ENCODE measurements around the gene KRT20. TPM values are rescaled to one million over a fixed set of nuclear protein-coding genes. Genes with fewer than 3 reads are reported as not detected.
A peak's percentile ranks its signal among the peaks of the same experiment; 100 is the strongest.

The KRT20 gene
- total RNA-seq, 1 experiment from 2014 or later = 0.18 TPM

DNA sequence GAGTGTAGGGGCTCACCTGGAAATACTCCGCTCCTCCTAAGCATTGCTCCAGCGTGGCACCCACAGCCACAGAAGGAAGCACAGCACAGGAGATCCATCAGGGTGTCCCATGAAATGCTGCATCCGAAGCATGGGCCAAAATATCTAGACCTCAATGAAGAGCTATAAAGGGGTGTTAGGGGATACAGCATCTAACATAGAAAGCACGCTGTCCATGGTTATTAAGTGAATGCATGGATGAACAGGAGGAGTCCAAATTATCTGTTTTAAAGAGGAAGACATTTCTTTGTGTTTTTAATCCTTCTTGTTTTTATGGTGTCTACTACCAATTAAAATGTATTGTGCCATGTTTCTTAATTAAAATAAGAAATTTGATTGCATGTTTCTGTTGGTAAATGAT lies 21.6 kb upstream of the KRT20 start:
- no peak overlapping the region for H3K9ac ChIP-seq (ENCODE audit: low read length)
- H3K79me2 ChIP-seq (ENCODE audit: low read length) = no peaks in the 10 kb centered on the region
- peaks cover 61% of the 10 kb centered on the region for H3K4me1 ChIP-seq (ENCODE audit: insufficient read depth, low read length)
- ChIA-PET CTCF (no interaction called here), POLR2A (ENCODE audit: unreplicated experiment) (no interaction called here)
- H3K36me3 ChIP-seq (ENCODE audit: low read depth, low read length) = no peaks in the 10 kb centered on the region
- no peak for ATAC-seq
- TF ChIP-seq, protein P1, sequence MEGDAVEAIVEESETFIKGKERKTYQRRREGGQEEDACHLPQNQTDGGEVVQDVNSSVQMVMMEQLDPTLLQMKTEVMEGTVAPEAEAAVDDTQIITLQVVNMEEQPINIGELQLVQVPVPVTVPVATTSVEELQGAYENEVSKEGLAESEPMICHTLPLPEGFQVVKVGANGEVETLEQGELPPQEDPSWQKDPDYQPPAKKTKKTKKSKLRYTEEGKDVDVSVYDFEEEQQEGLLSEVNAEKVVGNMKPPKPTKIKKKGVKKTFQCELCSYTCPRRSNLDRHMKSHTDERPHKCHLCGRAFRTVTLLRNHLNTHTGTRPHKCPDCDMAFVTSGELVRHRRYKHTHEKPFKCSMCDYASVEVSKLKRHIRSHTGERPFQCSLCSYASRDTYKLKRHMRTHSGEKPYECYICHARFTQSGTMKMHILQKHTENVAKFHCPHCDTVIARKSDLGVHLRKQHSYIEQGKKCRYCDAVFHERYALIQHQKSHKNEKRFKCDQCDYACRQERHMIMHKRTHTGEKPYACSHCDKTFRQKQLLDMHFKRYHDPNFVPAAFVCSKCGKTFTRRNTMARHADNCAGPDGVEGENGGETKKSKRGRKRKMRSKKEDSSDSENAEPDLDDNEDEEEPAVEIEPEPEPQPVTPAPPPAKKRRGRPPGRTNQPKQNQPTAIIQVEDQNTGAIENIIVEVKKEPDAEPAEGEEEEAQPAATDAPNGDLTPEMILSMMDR (conservative IDR thresholded peaks at IDR 0.05; ENCODE audit: low read depth, low read length) = no peak
- no peak for TF ChIP-seq EZH2phosphoT487 (IDR thresholded peaks at IDR 0.05; ENCODE audit: borderline replicate concordance, low read length)
- TF ChIP-seq EZH2 (IDR thresholded peaks at IDR 0.05; ENCODE audit: low read length, unreplicated experiment) = no peak
- BruUV-seq (replicated peaks) = no TSS peak
- no peaks in the 10 kb centered on the region for H3K27me3 ChIP-seq (ENCODE audit: low read length)
- intact Hi-C loops (cut with micrococcal nuclease) = loop anchor here (5.0 kb wide), 2 partner anchors 104 to 496 kb away; no protein-coding TSS in a partner anchor
- no peak overlapping the region for H3K4me3 ChIP-seq (ENCODE audit: low read length)
- no peaks in the 10 kb centered on the region for H3K9me3 ChIP-seq (ENCODE audit: low read length)
- no peak overlapping the region for H2AFZ ChIP-seq (ENCODE audit: low read length)
- H4K20me1 ChIP-seq (ENCODE audit: low read length) = no peaks in the 10 kb centered on the region
- peaks cover 11% of the 10 kb centered on the region for H3F3A ChIP-seq (ENCODE audit: low read length, unreplicated experiment)
- no peak overlapping the region for H3K27ac ChIP-seq (ENCODE audit: low read length)
- H3K4me2 ChIP-seq (ENCODE audit: low read length) = no peak overlapping the region
- DNase-seq = no peak
- no peaks in the 10 kb centered on the region for H3K9me2 ChIP-seq (replicated peaks; ENCODE audit: low read length)

DNA sequence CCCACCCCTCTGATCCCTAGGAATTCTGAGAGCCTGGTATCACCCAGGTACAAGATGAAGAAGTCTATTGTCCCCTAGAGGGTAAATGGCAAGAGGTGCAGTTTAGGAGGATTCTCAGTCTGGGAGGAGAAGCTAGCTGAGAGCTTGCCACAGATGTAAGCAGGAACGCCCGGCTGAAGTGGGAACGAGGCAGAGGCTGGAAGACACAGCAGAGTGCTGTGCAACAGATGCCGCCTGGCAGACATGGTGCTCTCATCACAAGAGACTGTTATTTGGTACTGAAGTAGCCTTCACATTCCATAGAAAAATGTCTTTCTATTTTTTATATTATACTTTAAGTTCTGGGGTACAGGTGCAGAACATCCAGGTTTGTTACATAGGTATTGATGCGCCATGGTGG lies 20.3 kb upstream of the KRT20 start:
- no TSS peak for BruUV-seq (replicated peaks)
- H3F3A ChIP-seq (ENCODE audit: low read length, unreplicated experiment) = peaks cover 11% of the 10 kb centered on the region
- H2AFZ ChIP-seq (ENCODE audit: low read length) = no peak overlapping the region
- H4K20me1 ChIP-seq (ENCODE audit: low read length) = no peaks in the 10 kb centered on the region
- TF ChIP-seq EZH2 (IDR thresholded peaks at IDR 0.05; ENCODE audit: low read length, unreplicated experiment) (no peak), EZH2phosphoT487 (IDR thresholded peaks at IDR 0.05; ENCODE audit: borderline replicate concordance, low read length) (no peak)
- TF ChIP-seq, protein P1 (conservative IDR thresholded peaks at IDR 0.05; ENCODE audit: low read depth, low read length) = no peak
- intact Hi-C loops (cut with micrococcal nuclease) = loop anchor here (5.0 kb wide), 2 partner anchors 103 to 497 kb away; no protein-coding TSS in a partner anchor
- no peaks in the 10 kb centered on the region for H3K9me2 ChIP-seq (replicated peaks; ENCODE audit: low read length)
- ChIA-PET CTCF (no interaction called here), POLR2A (ENCODE audit: unreplicated experiment) (no interaction called here)
- no peak overlapping the region for H3K4me2 ChIP-seq (ENCODE audit: low read length)
- no peak overlapping the region for H3K4me3 ChIP-seq (ENCODE audit: low read length)
- no peak overlapping the region for H3K9ac ChIP-seq (ENCODE audit: low read length)
- H3K36me3 ChIP-seq (ENCODE audit: low read depth, low read length) = no peaks in the 10 kb centered on the region
- no peaks in the 10 kb centered on the region for H3K79me2 ChIP-seq (ENCODE audit: low read length)
- H3K27ac ChIP-seq (ENCODE audit: low read length) = 0 out of 2 replicates have a peak overlapping the region, but pooled peaks have one; percentile 100
- no peaks in the 10 kb centered on the region for H3K9me3 ChIP-seq (ENCODE audit: low read length)
- peaks cover 64% of the 10 kb centered on the region for H3K4me1 ChIP-seq (ENCODE audit: insufficient read depth, low read length)
- ATAC-seq = no peak
- H3K27me3 ChIP-seq (ENCODE audit: low read length) = no peaks in the 10 kb centered on the region
- no peak for DNase-seq

DNA sequence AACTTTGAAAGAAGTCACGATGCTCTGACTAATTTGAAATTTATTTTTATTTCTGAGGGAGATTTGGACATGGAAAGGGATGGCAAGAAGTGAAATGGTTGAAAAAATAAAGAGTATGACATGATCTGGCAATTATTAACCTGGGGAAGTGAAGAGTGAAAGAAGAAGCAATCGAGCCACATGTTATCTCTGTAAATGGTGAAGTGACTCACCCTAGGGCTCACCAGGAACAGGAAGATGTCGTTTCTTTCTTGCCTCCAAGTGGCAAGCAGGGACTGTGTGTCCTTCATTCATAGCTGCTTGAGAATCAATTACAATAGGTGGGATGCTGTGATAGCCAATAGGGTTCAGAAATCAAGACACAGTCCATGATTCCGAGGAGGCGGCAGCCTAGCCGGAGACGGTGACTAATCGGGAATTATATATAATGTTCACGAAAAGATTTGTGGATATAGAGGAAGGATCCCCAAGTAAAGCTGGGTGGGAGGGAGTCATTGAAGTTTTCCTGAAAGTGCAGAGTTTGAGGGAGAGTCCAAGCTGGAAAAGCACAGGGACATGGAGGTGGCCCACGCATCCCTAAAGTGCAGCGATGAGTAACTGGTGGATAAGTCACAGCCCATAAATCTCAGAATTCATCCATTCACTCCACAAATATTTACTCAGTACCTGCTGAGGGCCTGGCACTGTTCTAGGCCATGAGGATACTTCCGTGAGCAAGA lies 18.2 kb upstream of the KRT20 start:
- ChIA-PET POLR2A (ENCODE audit: unreplicated experiment) (interaction anchor here (0.6 kb wide), 1 partner anchor 12 kb away, joined by 3 read pairs; no protein-coding TSS in a partner anchor), CTCF (interaction anchor here (0.5 kb wide), 1 partner anchor 745 kb away, joined by 5 read pairs; no protein-coding TSS in a partner anchor)
- H4K20me1 ChIP-seq (ENCODE audit: low read length) = no peaks in the 10 kb centered on the region
- peak overlapping the region; percentile 62 for H3K4me3 ChIP-seq (ENCODE audit: low read length)
- H3K9me2 ChIP-seq (replicated peaks; ENCODE audit: low read length) = no peaks in the 10 kb centered on the region
- ATAC-seq (peak; percentile 78), DNase-seq (peak; percentile 93)
- intact Hi-C loops (cut with micrococcal nuclease) = loop anchor here (1.0 to 2.0 kb wide), 3 partner anchors 46 to 752 kb away; partner anchors contain the start of gene KRT15
- BruUV-seq (replicated peaks) = no TSS peak
- H2AFZ ChIP-seq (ENCODE audit: low read length) = no peak overlapping the region
- no peaks in the 10 kb centered on the region for H3K79me2 ChIP-seq (ENCODE audit: low read length)
- no peaks in the 10 kb centered on the region for H3K27me3 ChIP-seq (ENCODE audit: low read length)
- TF ChIP-seq, protein P1 (conservative IDR thresholded peaks at IDR 0.05; ENCODE audit: low read depth, low read length) = no peak
- TF ChIP-seq EZH2 (IDR thresholded peaks at IDR 0.05; ENCODE audit: low read length, unreplicated experiment) (no peak), EZH2phosphoT487 (IDR thresholded peaks at IDR 0.05; ENCODE audit: borderline replicate concordance, low read length) (no peak)
- H3K36me3 ChIP-seq (ENCODE audit: low read depth, low read length) = no peaks in the 10 kb centered on the region
- H3K27ac ChIP-seq (ENCODE audit: low read length) = peak overlapping the region; percentile 100
- peaks cover 45% of the 10 kb centered on the region for H3K4me1 ChIP-seq (ENCODE audit: insufficient read depth, low read length)
- peak overlapping the region; percentile 89 for H3K4me2 ChIP-seq (ENCODE audit: low read length)
- peak overlapping the region; percentile 99 for H3K9ac ChIP-seq (ENCODE audit: low read length)
- H3F3A ChIP-seq (ENCODE audit: low read length, unreplicated experiment) = peaks cover 11% of the 10 kb centered on the region
- H3K9me3 ChIP-seq (ENCODE audit: low read length) = no peaks in the 10 kb centered on the region
